SHP77 (cell line): ENCODE measurements around the gene WDR72.
"Not testable (repeated sequence)": the region's sequence is repeated elsewhere in the genome, so short reads cannot be mapped to it uniquely, and the experiment has no call there.

ENCODE experiments used
- DNase-seq, 2 experiments: peaks; one replicate each; lab custom pipeline; 2025; lab: John Stamatoyannopoulos, UW

WDR72 gene

DNA sequence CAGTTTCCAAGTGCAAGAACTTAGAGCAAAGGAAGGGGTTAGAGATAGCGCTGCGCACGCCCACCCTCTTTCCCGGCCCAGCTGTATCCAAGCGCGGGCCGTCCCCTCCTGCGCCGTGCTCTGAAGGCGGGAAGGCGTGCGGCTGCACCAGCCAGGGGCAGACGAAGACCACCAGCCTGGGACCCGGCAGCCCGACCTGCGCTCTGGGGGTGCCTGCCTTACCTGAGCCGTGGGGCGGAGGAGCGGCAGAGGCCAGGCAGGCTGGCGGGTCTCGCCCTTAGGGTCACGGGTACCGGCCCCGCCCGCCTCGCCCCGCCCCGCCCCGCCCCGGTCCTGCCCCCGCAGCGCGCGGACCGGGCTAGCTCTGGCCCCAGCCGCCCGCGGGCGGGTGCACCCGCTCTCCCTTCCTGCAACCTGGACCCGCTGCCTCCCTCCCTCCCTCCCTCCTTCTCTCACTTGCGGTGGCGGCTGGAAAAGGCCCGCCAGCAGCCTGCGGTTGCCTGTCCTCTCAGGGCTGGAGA, at the start of gene WDR72:
WDR72 (minus strand) TSS at position 253 of the 521 bp plus-strand sequence. CDS start 26,514 bp downstream, outside the sequence.
- no peak for DNase-seq

- no peak for DNase-seq
Measured at GRCh38 chr15:53808058-53808706, 48.7 kb upstream of the WDR72 start.

GRCh38 chr15:53807501-53807900, 48.0 kb upstream of the WDR72 start:
- no peak for DNase-seq

DNA sequence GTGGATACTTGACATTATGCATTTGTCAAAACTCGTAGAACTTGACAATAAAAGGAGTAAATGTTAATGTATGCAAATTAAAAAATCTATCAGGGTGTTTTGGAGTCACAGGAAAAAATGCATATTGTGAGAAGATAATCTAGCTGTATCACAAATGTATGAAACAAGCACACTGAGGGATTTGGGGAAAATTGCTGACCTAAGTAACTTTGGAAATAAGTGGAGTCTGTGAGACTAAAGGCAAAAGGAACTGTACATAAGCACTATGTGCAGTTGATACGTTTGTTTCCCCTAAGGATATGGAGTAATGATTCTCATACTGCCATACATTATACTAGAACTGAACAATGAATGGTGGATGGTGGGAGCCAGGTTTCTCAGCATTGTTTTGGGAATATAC, 43.2 kb upstream of the WDR72 start:
- DNase-seq = no peak

DNA sequence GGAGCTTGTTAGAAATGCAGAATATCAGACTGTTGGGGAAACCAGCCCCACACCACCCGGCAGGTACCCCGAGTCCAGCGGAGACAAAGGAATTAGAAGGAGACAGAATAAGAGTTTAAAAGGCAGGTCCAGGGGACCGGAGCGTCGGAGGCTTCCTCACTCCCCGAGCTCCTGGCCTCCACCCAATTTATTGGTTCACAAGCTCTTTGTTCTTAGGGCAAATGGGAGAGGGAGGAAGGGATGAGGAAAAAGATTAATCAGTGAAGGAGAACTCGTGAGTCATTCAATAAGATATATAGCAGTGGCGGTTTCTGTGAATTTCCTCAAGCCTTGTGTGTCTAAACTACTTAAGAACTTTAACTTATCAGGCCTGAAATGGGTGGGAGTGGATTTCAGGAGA, 32.1 kb upstream of the WDR72 start:
- no peak for DNase-seq

DNA sequence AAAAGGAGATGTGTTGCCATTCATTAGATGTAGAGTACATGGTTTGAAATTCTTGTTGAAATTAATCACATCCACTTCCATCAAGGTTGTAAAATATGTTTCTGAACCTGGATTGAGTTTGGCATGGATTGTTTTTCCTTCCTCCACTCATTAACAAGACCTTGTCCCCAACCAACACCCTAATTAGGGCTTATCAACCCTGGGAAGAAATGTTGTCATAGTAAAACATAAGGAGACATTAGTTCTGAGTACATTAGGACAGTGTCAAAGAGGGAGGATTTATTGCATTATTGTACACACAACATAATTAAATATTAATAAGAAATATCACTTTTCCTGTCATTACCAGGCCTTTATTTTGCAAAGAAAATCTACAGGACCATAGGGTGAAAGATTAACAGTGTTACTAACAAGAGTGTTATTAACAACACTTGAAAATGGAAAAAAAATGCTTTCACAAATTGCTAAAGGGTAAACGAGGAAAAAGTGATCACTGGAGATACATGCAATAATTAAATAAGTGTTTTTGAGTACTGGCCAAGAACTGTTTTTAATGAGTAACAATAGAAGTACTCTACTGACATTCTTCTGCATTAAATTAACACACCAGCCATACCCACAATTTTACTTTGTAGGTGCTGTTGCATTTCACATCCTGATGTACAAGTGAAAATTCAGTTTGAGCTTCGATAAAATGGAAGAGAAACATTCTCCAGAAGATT, 30.4 kb upstream of the WDR72 start:
- DNase-seq = no peak

GRCh38 chr15:53786401-53786800, 26.9 kb upstream of the WDR72 start:
- no peak for DNase-seq

DNA sequence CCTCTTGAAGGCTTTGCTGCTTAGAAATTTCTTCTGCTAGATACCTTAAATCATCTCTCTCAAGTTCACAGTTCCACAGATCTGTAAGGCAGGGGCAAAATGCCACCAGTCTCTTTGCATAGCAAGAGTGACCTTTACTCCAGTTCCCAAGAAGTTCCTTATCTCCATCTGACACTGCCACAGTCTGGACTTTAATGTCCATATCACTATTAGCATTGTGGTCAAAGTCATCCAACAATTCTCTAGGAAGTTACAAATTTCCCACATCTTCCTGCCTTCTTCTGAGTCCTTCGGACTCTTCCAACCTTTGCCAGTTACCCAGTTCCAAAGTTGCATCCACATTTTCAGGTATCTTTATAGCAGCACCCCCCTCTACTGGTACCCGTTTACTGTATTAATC, 25.8 kb upstream of the WDR72 start:
- DNase-seq = not testable (repeated sequence)

- DNase-seq = no peak
Measured at GRCh38 chr15:53762916-53763315, 3.5 kb upstream of the WDR72 start.

DNA sequence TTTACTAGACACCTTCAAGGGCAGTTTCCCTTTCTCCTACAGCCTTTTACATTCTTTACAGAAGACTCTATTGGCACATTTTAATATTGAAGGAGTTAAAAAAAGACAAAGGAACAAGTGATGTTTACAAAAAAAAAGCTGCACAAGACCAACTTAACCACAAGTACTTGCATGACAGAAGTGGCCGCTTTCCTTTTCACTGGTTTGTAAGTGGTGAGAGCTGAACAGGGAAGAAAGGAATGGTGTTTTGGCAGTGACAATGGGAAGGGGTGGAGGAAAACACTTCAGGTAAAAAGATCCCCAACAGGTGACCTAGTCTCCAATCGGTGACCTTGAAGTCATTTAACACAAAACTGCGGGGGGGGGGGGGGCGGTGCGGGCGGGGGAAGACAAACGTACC, 1.1 kb downstream of the WDR72 start:
- DNase-seq = no peak

DNA sequence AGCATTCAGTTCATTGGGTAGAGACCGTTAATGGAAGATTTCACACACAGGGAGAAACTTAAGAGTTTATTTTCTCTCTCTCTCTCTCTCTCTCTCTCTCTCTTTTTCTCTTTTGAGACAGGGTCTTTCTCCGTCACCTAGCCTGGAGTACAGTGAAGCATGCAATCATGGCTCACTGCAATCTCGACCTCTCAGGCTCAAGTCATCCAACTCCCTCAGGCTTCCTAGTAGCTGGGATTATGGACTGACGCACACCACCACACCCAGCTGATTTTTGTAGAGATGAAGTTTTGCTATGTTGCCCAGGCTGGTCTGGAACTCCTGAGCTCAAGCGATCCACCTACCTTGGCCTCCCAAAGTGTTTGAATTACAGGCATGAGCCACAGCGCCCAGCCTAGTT, 1.6 kb downstream of the WDR72 start:
- DNase-seq = no peak

- no peak for DNase-seq
Measured at GRCh38 chr15:53753813-53754212, 5.7 kb downstream of the WDR72 start.

- DNase-seq = no peak
Measured at GRCh38 chr15:53752406-53752805, 7.1 kb downstream of the WDR72 start.

DNA sequence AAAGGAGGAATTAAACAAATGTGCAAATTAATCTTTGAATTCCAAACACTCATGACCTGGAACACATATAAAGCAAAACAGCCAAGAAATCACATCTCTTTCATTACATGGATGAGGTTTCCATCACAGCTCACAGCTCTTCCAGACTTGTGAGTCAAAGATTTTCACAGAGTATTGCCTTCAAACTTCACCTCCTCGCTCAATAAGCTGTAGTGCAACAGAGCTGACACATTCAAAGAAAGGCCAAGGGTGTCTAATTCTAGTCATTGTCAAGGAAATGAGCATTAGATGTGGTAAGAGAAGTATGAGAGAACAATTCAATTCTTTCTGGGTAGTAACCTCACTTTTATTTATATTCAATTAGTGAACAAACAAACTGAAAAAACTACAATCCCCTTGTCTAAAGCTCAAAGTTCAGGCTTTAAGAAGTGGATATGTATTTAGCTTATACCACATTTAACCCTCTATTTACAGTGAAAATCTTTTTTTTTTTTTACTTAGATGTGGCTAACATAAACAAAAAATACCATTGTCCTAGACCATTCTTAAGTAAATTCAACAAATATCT, 11.9 kb downstream of the WDR72 start:
- DNase-seq = no peak

DNA sequence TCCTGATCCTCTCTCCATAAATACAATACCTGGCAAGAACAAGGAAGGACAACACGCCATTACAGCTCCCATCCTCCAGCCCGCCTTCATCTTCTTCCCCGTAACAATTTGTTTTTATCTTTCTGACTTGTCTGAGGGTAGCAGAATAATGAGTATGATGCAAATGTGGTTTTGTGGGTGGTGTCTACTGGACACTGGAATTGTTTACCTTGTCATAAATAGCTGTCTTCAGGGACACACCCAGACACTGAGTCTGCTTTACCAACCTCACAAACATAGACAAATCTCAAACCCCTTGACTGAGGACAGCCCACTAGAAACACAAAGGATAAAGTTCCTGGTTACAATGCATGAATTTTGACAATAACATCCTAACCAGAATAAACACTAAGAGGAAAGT, 13.4 kb downstream of the WDR72 start:
- DNase-seq = no peak

DNA sequence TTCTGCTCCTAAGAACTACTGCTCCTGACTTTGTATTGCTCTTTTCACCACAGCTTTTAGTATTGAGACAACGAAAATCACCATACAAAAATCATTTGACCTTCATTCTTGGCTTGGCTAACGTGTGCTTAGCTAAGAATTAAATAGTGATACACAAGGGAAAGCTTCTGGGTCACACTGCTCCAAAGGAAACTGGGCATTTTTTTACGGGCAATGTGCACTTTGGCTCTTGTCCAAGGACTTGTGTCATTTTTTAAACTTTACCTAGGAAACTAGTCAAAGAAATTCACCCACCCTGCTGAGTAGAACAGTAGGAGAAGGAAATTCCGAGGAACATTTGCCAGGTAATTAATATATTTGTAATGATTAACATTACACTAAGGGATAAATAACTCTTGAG, 19.8 kb downstream of the WDR72 start:
- DNase-seq = no peak

DNA sequence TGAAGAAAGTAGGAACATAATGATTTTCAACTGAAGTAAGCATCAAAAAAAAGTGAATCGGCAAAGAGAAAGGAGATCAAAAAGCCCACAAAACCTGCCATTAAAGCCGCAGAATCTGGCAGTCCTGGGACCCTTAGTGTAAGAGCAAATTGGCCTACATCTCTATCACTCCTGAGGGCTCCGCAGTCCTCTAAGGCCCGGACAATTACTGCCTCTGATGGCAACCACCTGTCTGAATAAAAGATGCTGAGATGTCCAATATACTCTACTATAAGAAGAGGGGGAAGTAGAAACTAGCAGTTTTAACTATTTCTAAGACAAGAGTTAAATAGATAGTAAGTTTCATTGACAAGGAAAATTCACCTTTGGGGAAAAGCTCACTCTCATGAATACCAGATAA, 20.3 kb downstream of the WDR72 start:
- DNase-seq = no peak

DNA sequence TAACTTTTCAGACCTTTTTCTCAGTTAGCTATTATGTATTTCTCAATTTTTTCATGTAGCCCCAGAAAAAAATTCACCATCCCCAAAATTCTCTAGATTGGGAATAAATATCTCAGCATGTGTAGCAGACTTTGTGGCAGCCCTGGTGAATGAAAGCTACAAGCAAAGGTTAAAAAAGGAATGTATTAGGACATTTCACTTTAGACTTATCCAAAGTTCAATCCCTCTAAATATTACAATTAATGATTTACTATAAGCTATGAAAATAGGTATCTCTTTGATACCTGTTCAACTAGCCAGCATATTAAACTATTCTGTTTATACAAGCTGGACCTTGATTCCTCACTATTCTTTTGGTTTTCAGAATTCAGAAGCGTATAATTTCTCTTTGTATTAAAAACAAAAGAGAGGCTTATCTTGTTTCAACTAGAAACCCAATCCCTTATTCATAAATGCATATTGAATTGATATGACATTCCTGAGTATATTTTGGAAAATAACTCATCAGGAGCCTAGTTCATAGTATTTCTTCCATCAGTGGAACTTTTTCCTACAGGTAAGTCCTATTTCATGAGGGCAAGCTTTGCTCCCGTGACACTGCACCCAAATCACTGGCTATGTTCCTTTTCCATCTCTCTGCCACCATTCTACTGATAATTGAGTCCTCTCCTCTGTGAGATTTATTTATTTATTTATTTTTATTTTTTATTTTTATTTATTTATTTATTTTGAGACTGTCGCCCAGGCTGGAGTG, 38.0 kb downstream of the WDR72 start:
- no peak for DNase-seq

GRCh38 chr15:53716909-53717876, 42.3 kb downstream of the WDR72 start:
- DNase-seq = peak in 1 of 2 experiments; percentile 11

GRCh38 chr15:53713218-53713617, 46.2 kb downstream of the WDR72 start:
- DNase-seq = no peak

DNA sequence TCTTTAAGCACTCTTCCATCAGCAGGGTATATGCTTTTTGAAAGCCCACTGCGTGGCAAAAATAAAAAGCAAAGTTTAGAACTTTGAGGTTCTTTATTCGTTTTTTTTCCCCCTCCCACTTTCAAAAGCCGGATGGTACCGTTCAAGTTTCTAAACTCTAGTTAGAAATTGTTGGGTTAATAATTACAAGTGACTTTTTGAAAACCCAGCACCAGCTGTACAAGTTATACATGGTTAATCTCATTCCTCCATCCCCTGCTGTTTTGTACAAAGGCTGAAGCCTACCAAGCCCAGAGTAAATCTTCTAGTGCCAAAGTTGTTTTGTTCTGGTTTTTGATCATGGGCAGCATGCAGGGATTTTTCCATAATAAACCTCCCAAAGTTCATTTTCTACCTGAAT, 48.6 kb downstream of the WDR72 start:
- DNase-seq = no peak
